K562 (cell line): ENCODE results near the gene GNA15. TPM values are rescaled to one million over a fixed set of nuclear protein-coding genes. Genes with fewer than 3 reads are reported as not detected.

ENCODE experiments used
- BHLHE40 ChIP-seq: IDR thresholded peaks from 2 replicates; pipeline ENCODE4 v1.6.1; 2011; ENCODE audit warnings: low read length, improper control_type of control experiment
- CC2D1A ChIP-seq: fragments of 450-650 bp; IDR thresholded peaks from 2 replicates; pipeline ENCODE4 v1.6.1; 2017; ENCODE audit warnings: mild to moderate bottlenecking
- FOXK2 ChIP-seq, 2 experiments: fragments of 450-650 bp; IDR thresholded peaks in 1 of 2; conservative IDR thresholded peaks in 1 of 2; 2 replicates each; pipeline ENCODE4 v1.6.1; 2016; ENCODE audit warnings: low read depth in 2 of 2, mild to moderate bottlenecking in 1 of 2
- GATA2 ChIP-seq: sonication (generic); formaldehyde crosslinking; IDR thresholded peaks from 2 replicates; pipeline ENCODE4 v1.4.0; 2020; ENCODE audit warnings: mild to moderate bottlenecking, missing genetic modification reagents
- HMBOX1 ChIP-seq: sonication (generic); IDR thresholded peaks from 2 replicates; pipeline ENCODE4 v1.6.1; 2016
- KLF16 ChIP-seq: IDR thresholded peaks from 2 replicates; pipeline ENCODE4 v1.6.1; 2016; ENCODE audit warnings: antibody characterized with exemption
- NBN ChIP-seq: fragments of 450-650 bp; IDR thresholded peaks from 2 replicates; pipeline ENCODE4 v1.6.1; 2016; ENCODE audit warnings: low read depth, mild to moderate bottlenecking
- NFIC ChIP-seq: fragments of 450-650 bp; IDR thresholded peaks from 2 replicates; pipeline ENCODE4 v1.6.1; 2017; ENCODE audit warnings: mild to moderate bottlenecking, inconsistent platforms
- TBL1XR1 ChIP-seq, 2 experiments: IDR thresholded peaks; 2 replicates each; pipeline ENCODE4 v1.6.1; 2012; ENCODE audit warnings: improper control_type of control experiment in 2 of 2, low read length in 2 of 2, mild to moderate bottlenecking in 1 of 2
- TEAD4 ChIP-seq, 2 experiments: sonication (generic) in 1 of 2; formaldehyde crosslinking in 1 of 2; IDR thresholded peaks; 2 replicates each; pipeline versions ENCODE4 v1.6.1 to v1.8.0; 2012 to 2022; ENCODE audit warnings: borderline replicate concordance in 1 of 2, inconsistent platforms in 1 of 2, low read length in 1 of 2, mild to moderate bottlenecking in 1 of 2, missing genetic modification reagents in 1 of 2
- UBTF ChIP-seq, 2 experiments: IDR thresholded peaks; 2 replicates each; pipeline ENCODE4 v1.6.1; 2012; ENCODE audit warnings: improper control_type of control experiment in 2 of 2, low read depth in 2 of 2, low read length in 2 of 2, borderline replicate concordance in 1 of 2
- ZBTB40 ChIP-seq, 2 experiments: fragments of 450-650 bp in 1 of 2; sonication (generic) in 1 of 2; formaldehyde crosslinking in 1 of 2; IDR thresholded peaks; 2 replicates each; pipeline versions ENCODE4 v1.7.1 to v1.9.0; 2016 to 2022; ENCODE audit warnings: inconsistent platforms in 1 of 2, mild to moderate bottlenecking in 1 of 2, missing genetic modification reagents in 1 of 2
- ZEB2 ChIP-seq: fragments of 450-650 bp; IDR thresholded peaks from 2 replicates; pipeline ENCODE4 v1.6.1; 2016
- polyA plus RNA-seq, 8 experiments: library from polyadenylated mRNA; depleted of rRNA in 4 of 8; stranded (reverse) in 5 of 8; unstranded in 3 of 8; fragments of >200 nt; fragmentation: Nextera tagmentation in 2 of 8; fragmentation: Illumina TruSeq in 1 of 8; extraction: Ambion mirVana in 2 of 8; extraction: Trizol in 1 of 8; gene quantifications; 2 replicates each; pipeline versions ENCODE4 v1.2.1 to v1.2.3, GENCODE V29; 2011 to 2014; ENCODE audit warnings: inconsistent platforms in 1 of 8, missing spikeins in 1 of 8
- total RNA-seq, 7 experiments: library from RNA; depleted of rRNA in 6 of 7; stranded (reverse); fragments of >200 nt in 6 of 7; fragmentation: Illumina TruSeq in 2 of 7; extraction: Trizol in 2 of 7; gene quantifications; 2 replicates each; pipeline versions ENCODE4 v1.2.1 to v1.2.3, GENCODE V29; 2011 to 2021; ENCODE audit warnings: low replicate concordance in 1 of 7

The GNA15 gene
- total and polyA plus RNA-seq, 9 of the 15 experiments (the other 6 are each of a cell fraction or from before 2014, with no cell fraction given) = 0.03 to 0.24 (median 0.11) TPM; not detected in 1

GRCh38 chr19:3194106-3195087, 58.6 kb downstream of the GNA15 start (continued):
- TF ChIP-seq ZBTB40 (IDR thresholded peaks at IDR 0.05) (peak; percentile 100), ZBTB40 (CRISPR knock-in tag; IDR thresholded peaks at IDR 0.05) (peak; percentile 99), TBL1XR1 (IDR thresholded peaks at IDR 0.05; ENCODE audit: low read length in 2 of 2) (0 out of 4 replicates have a peak, but pooled peaks of 1 of the 2 experiments have one; percentile 44), ZEB2 (peak; percentile 39; the same call in 1 of the 2 replicates), KLF16 (peak; percentile 31; the same call in 1 of the 2 replicates), NFIC (peak; percentile 100), UBTF (IDR thresholded peaks at IDR 0.05; ENCODE audit: borderline replicate concordance in 1 of 2, low read depth in 2 of 2, low read length in 2 of 2) (no peak), TEAD4 (IDR thresholded peaks at IDR 0.05; ENCODE audit: low read length) (peak; percentile 87), TEAD4 (CRISPR knock-in tag; IDR thresholded peaks at IDR 0.05; ENCODE audit: borderline replicate concordance) (no peak), CC2D1A (peak; percentile 40; the same call in 1 of the 2 replicates), FOXK2 (conservative IDR thresholded peaks at IDR 0.05 in 1 of 2, IDR thresholded peaks at IDR 0.05 in 1 of 2; ENCODE audit: low read depth in 2 of 2) (peak; percentile 12 to 63; a peak in 1 of 4 replicates), GATA2 (CRISPR knock-in tag) (peak; percentile 54; the same call in 1 of the 2 replicates), BHLHE40 (peak; percentile 31; the same call in 1 of the 2 replicates), HMBOX1 (no peak), NBN (no peak)
